T47D (cell line): ENCODE results near the gene MYO19.

Experiments used
- DNase-seq, 2 experiments: peaks; one replicate each; pipeline versions ENCODE4 v3.0.0 to v3.0.0-alpha.2; 2011 to 2012; ENCODE audit warnings: low read depth in 1 of 2, low spot score in 1 of 2
- JUND ChIP-seq: IDR thresholded peaks from 2 replicates; pipeline ENCODE4 v1.6.1; 2012; ENCODE audit warnings: low read depth
- in situ Hi-C: cut with HindIII; loops from 2 replicates; pipeline ENCODE4 v1.10.0; 2016; ENCODE audit warnings: low sequenced_read_pairs, low pct_unique_long_range_greater_than_20kb

MYO19 gene

GRCh38 chr17:36504156-36504545 lies 30.5 kb downstream of the MYO19 start:
- TF ChIP-seq JUND = no peak
- no peak for DNase-seq
- in situ Hi-C loops = no loop called here

GRCh38 chr17:36503456-36504155 lies 31.1 kb downstream of the MYO19 start:
- no peak for DNase-seq
- no peak for TF ChIP-seq JUND
- in situ Hi-C loops = no loop called here

DNA sequence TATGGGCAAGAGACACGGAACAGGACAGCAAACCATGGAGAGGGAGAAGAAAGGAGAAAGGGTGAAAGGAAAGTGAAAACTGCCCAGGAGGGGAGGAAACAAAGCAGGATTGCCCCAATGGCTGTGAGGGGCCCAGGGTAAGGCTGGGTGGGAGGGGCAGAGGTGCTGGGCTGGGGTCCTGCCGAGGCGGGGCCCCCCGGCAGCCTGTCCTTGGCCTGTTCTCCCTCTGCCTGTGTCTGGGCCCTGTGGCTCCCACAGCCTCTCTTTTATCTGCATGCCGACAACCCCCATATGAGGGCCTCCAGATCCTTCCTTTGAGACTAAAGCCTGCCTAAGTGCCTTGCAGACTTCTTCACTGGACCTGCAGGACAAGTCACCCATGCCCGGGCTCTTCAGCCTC lies 32.7 kb downstream of the MYO19 start:
- in situ Hi-C loops = no loop called here
- no peak for DNase-seq
- no peak for TF ChIP-seq JUND

GRCh38 chr17:36501351-36501750 lies 33.3 kb downstream of the MYO19 start:
- in situ Hi-C loops = no loop called here
- no peak for TF ChIP-seq JUND
- no peak for DNase-seq

DNA sequence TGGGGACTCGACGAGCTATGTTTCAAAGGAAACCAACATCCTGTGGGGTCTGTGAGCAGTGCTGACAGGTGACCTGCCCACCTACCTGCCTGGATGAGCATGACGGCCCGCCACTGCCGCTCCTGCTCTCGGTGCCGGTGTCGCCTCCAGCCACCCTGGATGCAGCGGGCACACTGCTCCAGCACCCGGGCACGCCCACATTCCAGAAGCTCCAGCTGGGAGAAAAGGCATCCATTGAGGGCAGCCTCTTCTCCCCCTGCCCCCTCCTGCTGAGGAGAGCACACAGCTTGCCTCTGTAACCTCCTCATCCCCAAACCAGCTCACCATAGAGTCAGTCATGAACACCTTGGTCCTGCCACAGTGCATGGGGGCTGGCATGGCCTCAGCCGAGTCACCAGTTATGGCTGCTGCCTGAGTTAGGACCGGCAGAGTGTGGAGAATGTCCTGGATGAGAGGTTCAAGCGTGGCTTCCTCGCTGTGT lies 33.9 kb downstream of the MYO19 start:
- no peak for DNase-seq
- in situ Hi-C loops = no loop called here
- no peak for TF ChIP-seq JUND

GRCh38 chr17:36498560-36499300 lies 35.9 kb downstream of the MYO19 start:
- no peak for TF ChIP-seq JUND
- no peak for DNase-seq
- in situ Hi-C loops = no loop called here

DNA sequence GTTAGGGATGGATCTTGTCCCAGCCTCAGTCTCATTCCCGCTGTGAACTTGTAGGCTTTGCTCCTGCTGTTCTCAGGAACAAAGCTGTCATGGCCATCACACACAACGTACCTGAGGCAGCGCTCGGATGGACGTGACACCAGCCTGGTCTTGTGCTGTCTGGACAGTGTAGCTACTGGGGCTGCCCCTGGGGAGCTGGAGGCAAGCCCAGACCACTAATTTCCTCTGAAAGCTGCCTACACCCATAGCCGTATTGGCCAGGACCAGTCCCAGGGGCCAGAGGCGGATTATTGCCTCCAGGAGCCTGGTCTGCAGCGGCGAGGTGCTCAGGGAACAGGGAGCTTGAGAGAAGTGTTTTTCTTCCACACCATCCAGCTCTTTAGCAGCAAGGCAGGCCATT lies 36.5 kb downstream of the MYO19 start:
- no peak for TF ChIP-seq JUND
- DNase-seq = no peak
- in situ Hi-C loops = no loop called here

GRCh38 chr17:36496018-36496789 lies 38.5 kb downstream of the MYO19 start:
- in situ Hi-C loops = no loop called here
- no peak for TF ChIP-seq JUND
- no peak for DNase-seq

GRCh38 chr17:36495076-36495578 lies 39.5 kb downstream of the MYO19 start:
- DNase-seq = peak in 1 of 2 experiments; percentile 27
- TF ChIP-seq JUND = no peak
- in situ Hi-C loops = no loop called here

DNA sequence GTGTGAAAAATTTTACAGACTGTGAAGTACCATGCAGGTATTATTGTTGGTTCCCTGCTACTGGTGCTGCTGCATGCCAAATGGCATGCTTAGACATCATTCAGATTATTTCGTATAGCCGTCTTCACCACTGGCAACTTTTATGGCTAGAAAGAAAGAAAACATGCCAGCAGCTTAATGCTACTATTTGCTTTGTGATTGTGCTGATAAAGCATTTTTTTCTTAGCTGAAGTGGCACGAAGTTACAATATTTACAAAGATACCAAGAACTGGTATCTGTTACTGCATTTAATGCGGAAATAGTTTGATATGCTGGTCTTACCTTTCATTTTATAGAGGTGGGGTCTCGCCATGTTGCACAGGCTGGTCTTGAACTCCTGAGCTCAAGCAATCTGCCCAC lies 40.0 kb downstream of the MYO19 start:
- in situ Hi-C loops = no loop called here
- no peak for DNase-seq
- TF ChIP-seq JUND = no peak

- no peak for TF ChIP-seq JUND
- peak; percentile 37 to 71 for DNase-seq
- in situ Hi-C loops = no loop called here
These were observed 40.7 kb downstream of the MYO19 start for GRCh38 chr17:36493956-36494355.
